K562 (cell line): Measurements from ENCODE around the gene POLD4. TPM values are rescaled to one million over a fixed set of nuclear protein-coding genes. Genes with fewer than 3 reads are reported as not detected.
A peak's percentile ranks its signal among the peaks of the same experiment; 100 is the strongest.

Experiments used
- CBFB ChIP-seq: sonication (generic); formaldehyde crosslinking; IDR thresholded peaks from 2 replicates; pipeline ENCODE4 v1.4.0; 2020; ENCODE audit warnings: mild to moderate bottlenecking, missing genetic modification reagents
- GTF2E2 ChIP-seq: fragments of 200-800 bp; sonication (Bioruptor generic); IDR thresholded peaks from 2 replicates; pipeline ENCODE4 v1.6.1; 2016; ENCODE audit warnings: missing genetic modification characterization, missing compliant biosample characterization
- KDM2B ChIP-seq: fragments of 250-450 bp; sonication (Bioruptor Pico); IDR thresholded peaks from 2 replicates; pipeline ENCODE4 v1.8.0; 2021; ENCODE audit warnings: mild to moderate bottlenecking, moderate library complexity
- LCOR ChIP-seq: sonication (generic); formaldehyde crosslinking; IDR thresholded peaks from 2 replicates; pipeline ENCODE4 v1.8.0; 2022; ENCODE audit warnings: mild to moderate bottlenecking, missing genetic modification reagents
- NEUROD1 ChIP-seq: fragments of 150-350 bp; IDR thresholded peaks from 2 replicates; pipeline ENCODE4 v1.6.1; 2014; ENCODE audit warnings: borderline replicate concordance, low read length, low read depth; ENCODE audit not compliant: partially characterized antibody
- NFE2 ChIP-seq: IDR thresholded peaks from 2 replicates; pipeline ENCODE4 v1.6.1; 2014; ENCODE audit warnings: antibody characterized with exemption, low read depth
- NR2F6 ChIP-seq: fragments of 450-650 bp; formaldehyde crosslinking; IDR thresholded peaks from 2 replicates; pipeline ENCODE4 v1.4.0; 2020; ENCODE audit warnings: mild to moderate bottlenecking
- ZBTB17 ChIP-seq: fragments of 450-650 bp; formaldehyde crosslinking; IDR thresholded peaks from 2 replicates; pipeline ENCODE4 v1.4.0; 2020; ENCODE audit warnings: mild to moderate bottlenecking
- ZNF143 ChIP-seq: sonication (generic); formaldehyde crosslinking; IDR thresholded peaks from 2 replicates; pipeline ENCODE4 v1.9.0; 2022; ENCODE audit warnings: mild to moderate bottlenecking, missing genetic modification reagents
- polyA plus RNA-seq, 8 experiments: library from polyadenylated mRNA; depleted of rRNA in 4 of 8; stranded (reverse) in 5 of 8; unstranded in 3 of 8; fragments of >200 nt; fragmentation: Nextera tagmentation in 2 of 8; fragmentation: Illumina TruSeq in 1 of 8; extraction: Ambion mirVana in 2 of 8; extraction: Trizol in 1 of 8; gene quantifications; 2 replicates each; pipeline versions ENCODE4 v1.2.1 to v1.2.3, GENCODE V29; 2011 to 2014; ENCODE audit warnings: inconsistent platforms in 1 of 8, missing spikeins in 1 of 8
- total RNA-seq, 7 experiments: library from RNA; depleted of rRNA in 6 of 7; stranded (reverse); fragments of >200 nt in 6 of 7; fragmentation: Illumina TruSeq in 2 of 7; extraction: Trizol in 2 of 7; gene quantifications; 2 replicates each; pipeline versions ENCODE4 v1.2.1 to v1.2.3, GENCODE V29; 2011 to 2021; ENCODE audit warnings: low replicate concordance in 1 of 7
- TF ChIP-seq, protein P1 (sequence below): fragments of 250-450 bp; sonication (Bioruptor Pico); IDR thresholded peaks from 2 replicates; pipeline ENCODE4 v1.8.0; 2021; ENCODE audit warnings: borderline replicate concordance, mild to moderate bottlenecking, moderate library complexity; ENCODE audit not compliant: poor library complexity, severe bottlenecking
- TF ChIP-seq, protein P2 (sequence below), 2 experiments: IDR thresholded peaks; 2 replicates each; pipeline ENCODE4 v1.6.1; 2011; ENCODE audit warnings: borderline replicate concordance in 1 of 2, control low read depth in 1 of 2, low read depth in 1 of 2, low read length in 1 of 2, mild to moderate bottlenecking in 1 of 2, mixed read lengths in 1 of 2, moderate library complexity in 1 of 2; ENCODE audit not compliant: insufficient read depth in 1 of 2, insufficient read length in 1 of 2, poor library complexity in 1 of 2, severe bottlenecking in 1 of 2; ENCODE audit errors: extremely low read depth in 1 of 2
- TF ChIP-seq, protein P3 (sequence below): sonication (generic); formaldehyde crosslinking; IDR thresholded peaks from 2 replicates; pipeline ENCODE4 v1.8.0; 2023; ENCODE audit warnings: mild to moderate bottlenecking, missing genetic modification reagents

The POLD4 gene
- total and polyA plus RNA-seq, 9 of the 15 experiments (the other 6 are each of a cell fraction or from before 2014, with no cell fraction given) = 5.8 to 64.5 (median 18.3) TPM

- TF ChIP-seq, protein P1, sequence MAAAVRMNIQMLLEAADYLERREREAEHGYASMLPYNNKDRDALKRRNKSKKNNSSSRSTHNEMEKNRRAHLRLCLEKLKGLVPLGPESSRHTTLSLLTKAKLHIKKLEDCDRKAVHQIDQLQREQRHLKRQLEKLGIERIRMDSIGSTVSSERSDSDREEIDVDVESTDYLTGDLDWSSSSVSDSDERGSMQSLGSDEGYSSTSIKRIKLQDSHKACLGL (CRISPR knock-in tag) = no peak
- TF ChIP-seq GTF2E2 (tag) (0 out of 2 replicates have a peak, but pooled peaks have one; percentile 36), KDM2B (CRISPR knock-in tag) (0 out of 2 replicates have a peak, but pooled peaks have one; percentile 41), NEUROD1 (peak; percentile 4), ZNF143 (CRISPR knock-in tag) (peak; percentile 0; the same call in 1 of the 2 replicates), CBFB (0 out of 2 replicates have a peak, but pooled peaks have one; percentile 7), LCOR (CRISPR knock-in tag) (peak; percentile 70; the same call in 1 of the 2 replicates), ZBTB17 (CRISPR knock-in tag) (peak; percentile 44; the same call in 1 of the 2 replicates), NFE2 (0 out of 2 replicates have a peak, but pooled peaks have one; percentile 31), NR2F6 (CRISPR knock-in tag) (no peak)
- TF ChIP-seq, protein P2, sequence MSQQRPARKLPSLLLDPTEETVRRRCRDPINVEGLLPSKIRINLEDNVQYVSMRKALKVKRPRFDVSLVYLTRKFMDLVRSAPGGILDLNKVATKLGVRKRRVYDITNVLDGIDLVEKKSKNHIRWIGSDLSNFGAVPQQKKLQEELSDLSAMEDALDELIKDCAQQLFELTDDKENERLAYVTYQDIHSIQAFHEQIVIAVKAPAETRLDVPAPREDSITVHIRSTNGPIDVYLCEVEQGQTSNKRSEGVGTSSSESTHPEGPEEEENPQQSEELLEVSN (IDR thresholded peaks at IDR 0.05; ENCODE audit: borderline replicate concordance in 1 of 2, extremely low read depth in 1 of 2, insufficient read depth in 1 of 2, insufficient read length in 1 of 2, low read depth in 1 of 2, low read length in 1 of 2, poor library complexity in 1 of 2, severe bottlenecking in 1 of 2) = peak; percentile 13 to 49
- TF ChIP-seq, protein P3, sequence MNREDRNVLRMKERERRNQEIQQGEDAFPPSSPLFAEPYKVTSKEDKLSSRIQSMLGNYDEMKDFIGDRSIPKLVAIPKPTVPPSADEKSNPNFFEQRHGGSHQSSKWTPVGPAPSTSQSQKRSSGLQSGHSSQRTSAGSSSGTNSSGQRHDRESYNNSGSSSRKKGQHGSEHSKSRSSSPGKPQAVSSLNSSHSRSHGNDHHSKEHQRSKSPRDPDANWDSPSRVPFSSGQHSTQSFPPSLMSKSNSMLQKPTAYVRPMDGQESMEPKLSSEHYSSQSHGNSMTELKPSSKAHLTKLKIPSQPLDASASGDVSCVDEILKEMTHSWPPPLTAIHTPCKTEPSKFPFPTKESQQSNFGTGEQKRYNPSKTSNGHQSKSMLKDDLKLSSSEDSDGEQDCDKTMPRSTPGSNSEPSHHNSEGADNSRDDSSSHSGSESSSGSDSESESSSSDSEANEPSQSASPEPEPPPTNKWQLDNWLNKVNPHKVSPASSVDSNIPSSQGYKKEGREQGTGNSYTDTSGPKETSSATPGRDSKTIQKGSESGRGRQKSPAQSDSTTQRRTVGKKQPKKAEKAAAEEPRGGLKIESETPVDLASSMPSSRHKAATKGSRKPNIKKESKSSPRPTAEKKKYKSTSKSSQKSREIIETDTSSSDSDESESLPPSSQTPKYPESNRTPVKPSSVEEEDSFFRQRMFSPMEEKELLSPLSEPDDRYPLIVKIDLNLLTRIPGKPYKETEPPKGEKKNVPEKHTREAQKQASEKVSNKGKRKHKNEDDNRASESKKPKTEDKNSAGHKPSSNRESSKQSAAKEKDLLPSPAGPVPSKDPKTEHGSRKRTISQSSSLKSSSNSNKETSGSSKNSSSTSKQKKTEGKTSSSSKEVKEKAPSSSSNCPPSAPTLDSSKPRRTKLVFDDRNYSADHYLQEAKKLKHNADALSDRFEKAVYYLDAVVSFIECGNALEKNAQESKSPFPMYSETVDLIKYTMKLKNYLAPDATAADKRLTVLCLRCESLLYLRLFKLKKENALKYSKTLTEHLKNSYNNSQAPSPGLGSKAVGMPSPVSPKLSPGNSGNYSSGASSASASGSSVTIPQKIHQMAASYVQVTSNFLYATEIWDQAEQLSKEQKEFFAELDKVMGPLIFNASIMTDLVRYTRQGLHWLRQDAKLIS (CRISPR knock-in tag) = peak; percentile 73; the same call in 1 of the 2 replicates
Measured at GRCh38 chr11:67317888-67318555, 35.3 kb downstream of the POLD4 start (continued).
